HG03196 (cell line): Measurements from ENCODE around the gene LDHA.
"Not testable (repeated sequence)": the region's sequence is repeated elsewhere in the genome, so short reads cannot be mapped to it uniquely, and the experiment has no call there.

Experiments
- ATAC-seq: cut with Tn5 transposase; IDR thresholded peaks from one replicate; pipeline ENCODE4 v1.9.1; 2021; ENCODE audit not compliant: unreplicated experiment

The LDHA gene

DNA sequence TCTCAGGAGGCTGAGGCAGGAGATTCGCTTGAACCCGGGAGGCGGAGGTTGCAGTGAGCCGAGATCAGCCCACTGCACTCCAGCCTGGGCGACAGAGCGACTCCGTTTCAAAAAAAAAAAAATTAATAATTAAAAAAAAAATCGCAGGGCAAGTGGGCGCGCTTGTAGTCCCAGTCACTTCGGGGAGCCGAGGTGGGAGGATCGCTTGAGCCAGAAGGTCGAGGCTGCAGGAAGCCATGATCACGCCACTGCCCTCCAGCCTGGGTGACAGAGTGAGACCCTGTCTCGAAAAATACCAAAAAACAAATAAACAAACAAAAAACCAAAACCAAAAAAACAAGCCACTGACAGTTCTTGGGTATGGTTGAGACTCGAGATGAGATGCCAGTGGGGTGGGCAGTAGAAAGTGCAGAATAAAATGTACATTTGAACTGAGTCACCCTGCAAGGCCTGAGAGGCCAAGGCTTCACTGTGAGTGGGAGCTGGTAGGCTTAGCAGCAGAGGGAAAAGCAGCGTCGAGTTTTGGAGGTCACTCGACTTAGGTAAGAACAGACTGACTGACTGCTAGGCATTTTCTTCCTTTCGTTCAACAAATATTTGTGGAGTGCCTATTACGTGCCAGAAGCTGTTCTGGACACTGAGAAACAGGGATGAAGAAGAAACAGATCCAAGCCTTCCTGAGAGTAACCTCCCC is 635 bp upstream of the LDHA start:
- no peak for ATAC-seq

DNA sequence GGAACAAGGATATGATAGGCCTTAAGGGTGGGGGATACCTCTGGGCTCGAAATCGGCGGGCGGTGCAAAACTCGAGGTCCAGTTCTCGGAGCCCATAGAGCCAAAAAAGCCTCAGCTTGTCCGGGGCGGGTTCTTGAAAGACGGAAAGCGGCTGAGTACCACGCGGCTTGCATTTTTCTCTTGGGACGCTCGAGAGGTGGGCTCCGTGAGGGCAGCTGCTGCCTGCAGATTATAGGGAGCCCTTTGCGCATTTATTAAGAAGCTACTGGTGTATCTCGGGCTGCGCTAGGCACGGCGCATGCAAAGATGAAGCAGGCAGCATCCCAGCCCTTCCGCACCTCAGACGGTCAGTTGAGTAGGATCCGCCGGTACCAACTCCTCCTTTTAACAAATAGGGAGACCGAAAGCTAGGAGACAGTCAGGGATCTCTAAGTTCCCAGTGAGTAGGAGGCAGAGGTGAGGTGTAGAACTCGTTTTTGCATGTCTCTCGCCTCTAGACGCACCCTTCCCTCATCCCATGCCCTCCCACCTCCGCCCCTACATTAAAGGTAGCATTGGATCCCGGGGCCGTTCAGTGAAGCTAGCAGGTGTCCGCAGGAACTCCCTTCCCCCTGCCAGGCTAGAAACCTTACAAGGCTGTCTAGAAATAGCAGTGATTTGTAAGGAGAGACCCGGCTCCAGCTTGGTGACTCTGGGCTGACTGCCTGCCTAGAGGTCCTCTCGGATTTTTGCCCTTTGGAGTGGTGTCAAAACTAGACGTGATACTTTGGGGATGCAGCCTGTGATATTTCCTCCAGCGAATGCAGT is 768 bp downstream of the LDHA start:
- ATAC-seq, result no peak

DNA sequence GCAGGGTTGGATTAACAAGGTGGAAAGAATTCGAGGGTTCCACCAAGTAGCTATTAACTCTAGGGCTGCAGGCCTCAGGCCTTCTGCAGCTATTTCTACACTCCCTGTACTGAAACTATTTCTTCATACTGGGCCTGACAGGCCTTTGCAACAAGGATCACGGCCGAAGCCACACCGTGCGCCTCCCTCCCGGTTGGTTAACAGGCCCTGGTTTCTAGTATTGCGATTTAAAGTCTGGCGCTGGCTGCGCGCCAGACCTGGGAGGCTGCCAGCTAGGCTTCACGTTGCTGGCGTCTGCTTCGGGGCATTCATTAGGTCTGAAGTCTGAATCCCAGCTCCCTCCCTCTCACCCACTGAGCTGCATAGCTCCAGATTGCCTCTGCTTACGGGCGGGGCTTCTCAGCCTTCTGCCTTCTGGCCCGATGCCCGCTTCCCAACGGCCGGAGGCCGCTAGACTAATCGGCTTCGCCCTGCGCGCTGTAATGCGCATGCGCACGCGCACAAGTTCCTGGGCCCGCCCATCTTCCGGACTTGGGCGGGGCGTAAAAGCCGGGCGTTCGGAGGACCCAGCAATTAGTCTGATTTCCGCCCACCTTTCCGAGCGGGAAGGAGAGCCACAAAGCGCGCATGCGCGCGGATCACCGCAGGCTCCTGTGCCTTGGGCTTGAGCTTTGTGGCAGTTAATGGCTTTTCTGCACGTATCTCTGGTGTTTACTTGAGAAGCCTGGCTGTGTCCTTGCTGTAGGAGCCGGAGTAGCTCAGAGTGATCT is 1.6 kb downstream of the LDHA start:
- peak; percentile 60 for ATAC-seq

DNA sequence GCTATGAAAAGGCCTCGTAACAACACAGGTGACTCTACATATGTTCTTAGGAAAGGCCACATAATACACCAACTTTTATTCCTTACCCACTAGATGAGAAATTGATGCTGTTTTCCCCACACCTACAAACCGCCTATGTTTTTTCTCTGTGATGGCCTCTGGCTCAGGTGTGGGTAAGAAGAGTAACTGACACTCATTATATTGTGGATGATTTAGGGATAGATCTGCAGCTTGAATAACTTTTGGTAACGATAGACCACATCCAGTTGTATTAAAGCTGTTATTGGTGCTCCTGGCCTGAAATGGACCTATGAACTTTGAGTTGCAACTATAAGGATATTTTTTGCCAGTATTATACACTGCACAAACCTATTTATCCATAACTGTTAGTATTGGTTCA is 3.6 kb downstream of the LDHA start:
- no peak for ATAC-seq

DNA sequence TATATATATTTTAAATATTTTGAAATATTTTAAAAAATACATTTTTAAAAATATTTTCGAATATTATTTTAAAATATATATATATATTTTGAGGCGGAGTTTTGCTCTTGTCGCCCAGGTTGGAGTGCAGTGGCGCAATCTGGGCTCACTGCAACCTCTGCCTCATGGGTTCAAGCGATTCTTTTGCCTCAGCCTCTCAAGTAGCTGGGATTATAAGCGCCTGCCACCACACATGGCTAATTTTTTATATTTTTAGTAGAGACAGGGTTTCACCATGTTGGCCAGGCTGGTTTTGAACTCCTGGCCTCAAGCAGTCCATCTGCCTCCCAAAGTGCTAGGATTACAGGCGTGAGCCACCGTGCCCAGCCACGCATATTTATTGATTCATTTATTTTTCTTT is 6.7 kb downstream of the LDHA start:
- not testable (repeated sequence) for ATAC-seq

DNA sequence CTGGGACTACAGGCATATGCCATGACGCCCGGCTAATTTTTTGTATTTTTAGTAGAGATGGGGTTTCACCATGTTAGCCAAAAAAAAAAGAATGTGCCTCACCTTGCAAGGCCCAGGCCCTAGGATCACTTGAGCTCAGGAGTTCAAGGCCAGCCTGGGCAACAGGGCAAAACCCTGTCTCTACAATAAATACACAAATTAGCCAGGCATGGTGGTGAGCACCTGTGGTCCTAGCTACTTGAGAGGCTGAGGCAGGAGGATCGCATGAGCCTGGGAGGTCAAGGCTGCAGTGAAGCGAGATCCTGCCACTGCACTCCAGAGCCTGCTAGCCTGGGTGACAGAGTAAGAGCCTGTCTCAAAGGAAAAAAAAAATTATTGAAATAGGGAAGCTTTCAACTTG is 9.7 kb downstream of the LDHA start:
- no peak for ATAC-seq

DNA sequence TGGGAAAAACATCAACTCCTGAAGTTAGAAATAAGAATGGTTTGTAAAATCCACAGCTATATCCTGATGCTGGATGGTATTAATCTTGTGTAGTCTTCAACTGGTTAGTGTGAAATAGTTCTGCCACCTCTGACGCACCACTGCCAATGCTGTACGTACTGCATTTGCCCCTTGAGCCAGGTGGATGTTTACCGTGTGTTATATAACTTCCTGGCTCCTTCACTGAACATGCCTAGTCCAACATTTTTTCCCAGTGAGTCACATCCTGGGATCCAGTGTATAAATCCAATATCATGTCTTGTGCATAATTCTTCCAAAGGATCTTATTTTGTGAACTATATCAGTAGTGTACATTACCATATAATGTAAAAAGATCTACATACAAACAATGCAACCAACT is 13.0 kb downstream of the LDHA start:
- not testable (repeated sequence) for ATAC-seq

DNA sequence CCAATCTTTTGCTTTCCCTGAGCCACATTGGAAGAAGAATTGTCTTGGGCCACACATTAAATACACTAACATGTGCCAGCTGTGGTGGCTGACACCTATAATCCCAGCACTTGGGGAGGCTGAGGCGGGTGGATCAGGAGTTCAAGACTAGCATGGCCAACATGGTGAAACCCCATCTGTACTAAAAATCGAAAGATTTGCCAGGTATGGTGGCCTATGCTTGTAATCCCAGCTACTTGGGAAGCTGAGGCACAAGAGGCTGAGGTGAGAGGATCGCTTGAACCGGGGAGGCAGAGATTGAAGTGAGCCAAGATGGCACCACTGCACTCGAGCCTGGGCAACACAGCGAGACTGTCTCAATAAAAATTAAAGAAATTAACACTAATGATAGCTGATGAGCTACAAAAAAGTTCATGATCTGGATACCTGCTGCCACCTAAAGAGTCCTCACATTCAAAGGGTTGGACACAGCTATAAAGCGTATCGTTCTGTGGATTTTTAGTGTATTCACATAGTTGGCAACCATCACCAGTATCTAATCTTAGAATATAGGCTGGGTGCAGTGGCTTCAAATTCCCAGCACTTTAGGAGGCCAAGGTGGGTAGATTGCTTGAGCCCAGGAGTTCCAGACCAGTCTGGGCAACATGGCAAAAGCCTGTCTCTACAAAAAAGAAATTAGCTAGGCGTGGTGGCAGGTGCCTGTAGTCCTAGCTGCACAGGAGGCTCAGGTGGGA is 14.4 kb downstream of the LDHA start:
- no peak for ATAC-seq

DNA sequence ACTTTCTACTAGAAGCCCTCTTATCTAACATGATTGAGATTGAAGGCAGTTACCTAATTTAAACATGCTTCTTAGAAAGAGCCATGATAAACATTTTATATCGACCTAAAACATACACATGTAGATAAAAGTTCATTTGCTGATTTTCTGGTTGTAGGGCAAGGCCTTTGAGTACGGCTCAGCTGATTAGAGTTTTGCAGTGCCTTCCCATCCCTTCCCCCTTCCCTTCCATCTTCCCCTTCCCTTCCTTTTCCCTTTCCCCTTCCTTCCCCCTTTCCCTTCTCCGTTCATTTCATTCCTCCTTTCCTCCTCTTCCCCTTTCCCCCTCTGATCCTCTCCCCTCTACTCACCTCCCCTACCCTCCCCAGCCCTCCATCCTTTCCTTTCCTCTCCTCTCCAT is 22.1 kb downstream of the LDHA start:
- ATAC-seq, result no peak

DNA sequence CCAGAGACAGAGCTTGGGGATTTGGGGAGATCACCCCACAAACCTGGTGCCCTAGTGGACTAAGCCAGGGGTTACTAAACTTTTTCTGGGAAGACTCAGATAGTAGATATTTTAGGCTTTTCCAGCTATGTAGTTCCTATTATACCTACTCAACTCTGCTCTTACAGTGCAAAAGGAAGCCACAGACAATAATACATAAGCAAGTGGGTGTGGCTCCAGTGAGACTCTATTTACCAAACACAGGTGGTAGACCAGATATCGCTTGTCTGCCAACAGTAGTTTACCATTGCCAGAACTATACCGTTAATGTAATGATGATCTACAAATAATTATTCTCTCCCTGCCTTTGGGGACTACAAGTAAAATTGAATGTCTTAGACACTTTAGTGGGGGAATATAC is 24.7 kb downstream of the LDHA start:
- ATAC-seq, result no peak

DNA sequence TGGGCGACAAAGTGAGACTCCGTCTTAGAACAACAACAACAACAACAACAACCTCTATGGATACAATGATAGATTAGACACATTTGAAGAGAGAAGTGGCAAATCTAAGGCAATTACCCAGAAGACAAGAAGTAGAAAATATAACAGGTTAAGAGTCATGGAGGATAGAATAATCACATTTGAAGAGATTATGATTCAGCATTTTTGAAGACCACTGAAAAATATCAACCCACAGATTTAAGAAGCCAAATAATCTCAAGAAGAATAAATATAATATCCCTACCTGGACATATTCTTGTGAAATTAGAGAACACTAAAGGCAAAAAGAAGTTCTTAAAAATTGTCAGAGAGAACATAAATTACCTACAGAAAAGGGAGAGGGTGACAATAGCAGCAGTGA is 25.7 kb downstream of the LDHA start:
- ATAC-seq, result no peak

DNA sequence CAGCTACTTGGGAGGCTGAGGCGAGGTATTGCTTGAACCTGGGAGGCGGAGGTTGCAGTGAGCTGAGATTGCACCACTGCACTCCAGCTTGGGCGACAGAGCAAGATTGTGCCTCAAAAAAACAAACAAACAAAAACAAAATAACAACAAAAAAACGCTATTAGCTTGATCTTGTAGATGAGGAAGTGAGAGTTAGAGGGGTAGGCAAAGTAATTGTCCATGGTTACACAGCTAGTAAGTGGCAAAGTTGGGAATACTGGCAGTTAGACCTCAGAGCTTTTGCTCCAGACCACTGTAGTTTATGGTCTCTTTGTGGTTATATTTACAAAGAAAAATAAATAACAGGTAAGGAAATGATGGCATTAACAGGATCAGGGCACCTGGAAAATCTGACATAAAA is 32.9 kb downstream of the LDHA start:
- ATAC-seq, result no peak

DNA sequence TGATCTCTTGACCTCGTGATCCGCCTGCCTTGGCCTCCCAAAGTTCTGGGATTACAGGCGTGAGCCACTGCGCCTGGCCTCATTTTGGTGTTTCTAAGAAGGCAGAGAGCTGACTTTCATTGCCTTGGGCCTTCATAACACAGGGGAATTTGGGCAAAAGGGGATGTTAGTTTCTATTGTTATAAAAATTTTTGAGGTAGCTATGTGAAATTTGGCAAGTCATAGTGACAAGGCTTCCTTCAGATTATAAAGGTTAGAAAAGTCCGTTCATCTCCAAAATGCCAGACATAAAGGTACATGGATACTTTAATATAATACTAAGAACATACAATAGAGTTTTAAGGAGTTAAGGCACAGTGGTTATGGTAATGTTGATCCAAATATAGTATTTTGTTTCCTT is 35.0 kb downstream of the LDHA start:
- ATAC-seq, result no peak

DNA sequence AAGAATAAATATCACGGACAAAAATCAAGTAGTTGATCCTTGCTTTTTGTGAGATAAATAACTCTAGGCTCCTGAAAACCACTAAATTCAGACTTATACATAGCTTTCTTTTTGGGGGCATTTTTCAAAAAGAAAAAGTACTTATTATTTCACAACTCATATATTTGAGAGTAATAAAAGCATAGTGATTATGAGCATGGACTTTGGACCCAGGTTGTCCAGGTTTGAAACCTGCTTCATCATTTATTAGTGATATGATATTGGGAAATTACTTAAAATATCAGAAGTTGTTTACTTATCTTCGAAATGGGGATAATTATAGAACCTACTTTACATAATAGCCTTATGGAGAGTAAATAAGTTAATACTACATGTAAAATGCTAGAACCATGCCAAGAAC is 44.3 kb downstream of the LDHA start:
- ATAC-seq, result no peak

DNA sequence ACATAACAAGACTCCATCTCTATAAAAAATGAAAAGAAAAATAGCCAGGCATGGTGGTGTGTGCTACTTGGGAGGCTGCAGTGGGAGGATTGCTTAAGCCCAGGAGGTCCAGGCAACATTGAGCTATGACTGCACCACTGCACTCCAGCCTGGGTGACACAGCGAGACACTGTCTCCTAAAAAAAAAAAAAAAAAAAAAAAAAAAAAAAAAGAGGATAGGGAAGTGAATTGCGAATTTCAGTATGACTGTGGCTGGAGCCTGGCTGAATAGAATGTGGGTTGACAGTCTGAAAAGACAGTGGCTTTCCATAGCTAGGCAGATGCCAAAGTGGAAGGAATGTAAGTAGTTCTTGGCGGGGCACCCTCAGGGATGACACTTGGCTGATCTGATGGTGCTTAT is 54.9 kb downstream of the LDHA start:
- ATAC-seq, result no peak

DNA sequence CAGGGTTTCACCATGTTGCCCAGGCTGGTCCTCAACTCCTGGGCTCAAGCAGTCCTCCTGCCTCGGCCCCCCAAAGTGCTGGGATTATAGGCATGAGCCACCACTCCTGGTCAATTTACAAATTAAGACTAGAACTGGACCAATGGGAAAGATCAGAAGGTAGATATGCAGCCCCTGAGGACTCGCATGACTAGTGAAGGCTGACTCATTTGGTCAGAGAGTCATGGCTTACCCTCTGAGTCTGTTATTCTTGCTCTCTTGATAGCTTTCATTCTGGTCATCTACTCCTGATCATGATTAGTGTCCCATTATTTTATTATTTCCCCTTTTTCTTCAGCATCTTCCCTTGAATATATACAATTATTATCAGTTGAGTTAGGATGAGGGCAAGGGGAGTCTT is 58.6 kb downstream of the LDHA start:
- no peak for ATAC-seq

DNA sequence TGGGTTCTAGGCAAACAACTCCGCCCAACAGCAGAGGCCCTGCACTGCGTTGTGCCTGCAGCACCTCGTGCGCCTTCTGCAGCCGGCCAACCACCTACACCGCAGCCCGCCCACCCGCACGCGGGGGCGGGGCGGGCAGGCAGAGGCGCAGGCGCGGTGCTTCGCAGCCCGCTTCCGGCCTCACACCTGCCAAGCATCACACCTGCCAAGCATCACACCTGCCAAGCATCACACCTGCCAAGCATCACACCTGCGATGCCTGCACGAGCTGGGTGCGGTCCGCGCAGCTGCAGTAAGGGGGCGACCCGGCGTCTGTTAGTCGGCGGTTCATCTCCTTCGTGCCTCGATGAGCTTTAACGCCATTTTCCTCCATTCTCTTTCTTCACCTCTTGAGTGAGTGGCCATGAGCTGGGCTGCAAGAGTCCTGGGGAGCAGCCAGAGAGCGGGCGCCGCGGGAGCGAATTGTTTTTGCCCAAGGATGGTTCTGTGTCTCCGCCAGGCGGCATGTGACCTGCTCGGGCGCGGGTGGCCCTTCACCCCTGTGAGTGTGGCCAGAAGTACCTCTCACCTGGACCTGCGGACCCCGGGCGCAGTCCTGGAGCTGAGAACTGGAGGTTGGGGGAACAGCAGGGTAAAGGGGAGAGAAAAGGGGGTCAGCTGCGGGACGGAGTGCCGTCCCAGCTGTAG is 61.5 kb downstream of the LDHA start, which contains the start of gene LDHAL6A:
LDHAL6A (plus strand) TSS at position 171 of the 687 bp plus-strand sequence. CDS start 825 bp downstream, outside the sequence.
- ATAC-seq, result no peak

DNA sequence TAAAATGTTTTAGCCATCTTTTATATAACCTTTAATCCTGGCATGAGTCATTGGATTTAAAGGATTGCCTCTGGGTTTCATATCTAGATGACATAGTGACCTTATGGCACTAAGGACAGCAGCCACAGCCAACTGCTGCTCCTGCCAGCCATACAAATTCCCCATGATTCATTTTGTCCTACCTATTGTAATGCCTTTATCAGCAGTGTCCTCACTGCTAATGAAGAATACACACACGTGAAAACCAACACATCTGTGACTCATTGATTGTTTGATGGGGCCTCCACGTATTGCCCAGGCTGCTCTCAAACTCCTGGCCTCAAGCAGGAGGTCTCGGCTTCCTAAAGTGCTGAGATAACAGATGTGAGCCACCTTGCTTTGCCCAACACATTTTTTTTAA is 63.1 kb downstream of the LDHA start:
- ATAC-seq, result no peak
